Testis (tissue), 2 donors: ENCODE results near the gene RILPL1.

Experiments
- POLR2A ChIP-seq: fragments of 450-650 bp; IDR thresholded peaks from one replicate; pipeline ENCODE4 v1.6.1; 2017; ENCODE audit warnings: antibody characterized with exemption, mild to moderate bottlenecking, moderate library complexity
- TF ChIP-seq, protein P1 (sequence below), 3 experiments: fragments of 450-650 bp in 2 of 3; fragments of 200-600 bp in 1 of 3; sonication (generic) in 1 of 3; IDR thresholded peaks; one replicate each; pipeline ENCODE4 v1.5.1; 2016 to 2019; ENCODE audit warnings: antibody characterized with exemption in 3 of 3, mild to moderate bottlenecking in 2 of 3, moderate library complexity in 1 of 3

GRCh38 chr12:123548107-123548506 is 14.6 kb upstream of the RILPL1 start:
- TF ChIP-seq, protein P1, sequence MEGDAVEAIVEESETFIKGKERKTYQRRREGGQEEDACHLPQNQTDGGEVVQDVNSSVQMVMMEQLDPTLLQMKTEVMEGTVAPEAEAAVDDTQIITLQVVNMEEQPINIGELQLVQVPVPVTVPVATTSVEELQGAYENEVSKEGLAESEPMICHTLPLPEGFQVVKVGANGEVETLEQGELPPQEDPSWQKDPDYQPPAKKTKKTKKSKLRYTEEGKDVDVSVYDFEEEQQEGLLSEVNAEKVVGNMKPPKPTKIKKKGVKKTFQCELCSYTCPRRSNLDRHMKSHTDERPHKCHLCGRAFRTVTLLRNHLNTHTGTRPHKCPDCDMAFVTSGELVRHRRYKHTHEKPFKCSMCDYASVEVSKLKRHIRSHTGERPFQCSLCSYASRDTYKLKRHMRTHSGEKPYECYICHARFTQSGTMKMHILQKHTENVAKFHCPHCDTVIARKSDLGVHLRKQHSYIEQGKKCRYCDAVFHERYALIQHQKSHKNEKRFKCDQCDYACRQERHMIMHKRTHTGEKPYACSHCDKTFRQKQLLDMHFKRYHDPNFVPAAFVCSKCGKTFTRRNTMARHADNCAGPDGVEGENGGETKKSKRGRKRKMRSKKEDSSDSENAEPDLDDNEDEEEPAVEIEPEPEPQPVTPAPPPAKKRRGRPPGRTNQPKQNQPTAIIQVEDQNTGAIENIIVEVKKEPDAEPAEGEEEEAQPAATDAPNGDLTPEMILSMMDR (IDR thresholded peaks at IDR 0.05): no peak
- TF ChIP-seq POLR2A: no peak
